K562 (cell line): ENCODE data around the gene MTRFR.

Experiments
- CHCHD3 ChIP-seq: fragments of 250-450 bp; sonication (Bioruptor Pico); IDR thresholded peaks from 2 replicates; pipeline ENCODE4 v2.1.2; 2022; ENCODE audit warnings: mild to moderate bottlenecking
- ERF ChIP-seq: fragments of 450-650 bp; formaldehyde crosslinking; IDR thresholded peaks from 2 replicates; pipeline ENCODE4 v1.4.0; 2020; ENCODE audit warnings: mild to moderate bottlenecking, mixed read lengths
- EZH2 ChIP-seq: IDR thresholded peaks from 2 replicates; pipeline ENCODE4 v1.6.1; 2012; ENCODE audit warnings: low read depth, mild to moderate bottlenecking, inconsistent platforms, low read length, borderline replicate concordance
- JUN ChIP-seq, 2 experiments: sonication (generic) in 1 of 2; formaldehyde crosslinking in 1 of 2; IDR thresholded peaks; 2 replicates each; pipeline versions ENCODE4 v1.6.1 to v1.8.0; 2012 to 2022; ENCODE audit warnings: borderline replicate concordance in 2 of 2, mild to moderate bottlenecking in 2 of 2, improper control_type of control experiment in 1 of 2, low read depth in 1 of 2, low read length in 1 of 2, missing genetic modification reagents in 1 of 2
- NCOR1 ChIP-seq: fragments of 450-650 bp; IDR thresholded peaks from 2 replicates; pipeline ENCODE4 v1.6.1; 2016; ENCODE audit warnings: mild to moderate bottlenecking, moderate library complexity
- POLR2A ChIP-seq: fragments of 450-650 bp; conservative IDR thresholded peaks from 2 replicates; pipeline ENCODE4 v1.6.1; 2016
- SREBF1 ChIP-seq: fragments of 150-350 bp; IDR thresholded peaks from 2 replicates; pipeline ENCODE4 v1.6.1; 2014; ENCODE audit warnings: antibody characterized with exemption, low read depth, low read length, borderline replicate concordance
- ZNF197 ChIP-seq: fragments of 200-800 bp; sonication (Bioruptor generic); IDR thresholded peaks from 2 replicates; pipeline ENCODE4 v1.6.1; 2016; ENCODE audit warnings: low read depth, missing genetic modification characterization, missing compliant biosample characterization
- TF ChIP-seq, protein P1 (sequence below), 3 experiments: IDR thresholded peaks in 2 of 3; conservative IDR thresholded peaks in 1 of 3; 2 replicates each; pipeline ENCODE4 v1.5.1; 2011 to 2012; ENCODE audit warnings: low read length in 3 of 3, mild to moderate bottlenecking in 3 of 3, control low read depth in 2 of 3, improper control_type of control experiment in 1 of 3, inconsistent platforms in 1 of 3, low read depth in 1 of 3, mixed read lengths in 1 of 3, moderate library complexity in 1 of 3; ENCODE audit not compliant: insufficient read depth in 2 of 3
- TF ChIP-seq, protein P2 (sequence below): sonication (generic); formaldehyde crosslinking; IDR thresholded peaks from 2 replicates; pipeline ENCODE4 v1.8.1; 2023; ENCODE audit warnings: mild to moderate bottlenecking, missing genetic modification reagents

DNA sequence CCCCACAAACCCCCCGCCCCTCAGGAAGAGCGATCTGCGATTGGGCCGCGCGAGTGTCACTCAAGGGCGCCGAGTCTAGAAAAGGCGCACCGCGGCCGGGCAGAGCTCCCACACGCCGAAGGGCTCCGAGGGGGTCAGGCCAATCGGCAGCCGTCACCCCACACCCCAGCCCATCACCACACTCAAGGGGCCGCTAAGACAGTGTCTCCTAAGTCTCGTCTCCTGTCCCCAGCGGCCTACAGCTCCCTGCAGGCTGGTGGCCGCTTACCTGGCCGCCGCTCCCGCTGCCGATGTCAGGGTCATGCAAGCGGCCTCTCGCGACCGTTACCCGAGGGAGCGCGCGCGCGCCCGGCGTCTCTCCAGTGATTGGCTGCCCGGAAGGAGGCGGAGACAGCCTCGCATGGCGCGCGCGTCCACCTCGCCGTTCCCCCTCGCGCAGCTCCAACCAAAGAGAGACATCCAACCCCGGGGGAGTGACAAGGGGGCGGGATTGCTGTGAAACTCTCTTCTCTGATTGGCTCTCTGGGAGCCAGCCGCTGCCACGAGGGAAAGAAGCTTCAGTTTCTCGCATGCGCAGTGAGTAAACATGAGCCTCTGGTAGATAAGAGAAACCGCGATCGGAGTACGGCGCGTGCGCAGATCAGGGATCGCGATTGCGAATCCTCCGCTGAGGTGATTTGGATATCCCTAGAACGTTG lies at the start of gene MTRFR, which contains the start of gene MPHOSPH9:
- TF ChIP-seq POLR2A (peak; percentile 100), EZH2 (no peak), CHCHD3 (peak; percentile 90), ZNF197 (CRISPR knock-in tag) (no peak), JUN (IDR thresholded peaks at IDR 0.05; ENCODE audit: borderline replicate concordance, low read depth, low read length) (no peak), JUN (CRISPR knock-in tag; IDR thresholded peaks at IDR 0.05; ENCODE audit: borderline replicate concordance) (0 out of 2 replicates have a peak, but pooled peaks have one; percentile 20), SREBF1 (no peak), NCOR1 (peak; percentile 69), ERF (CRISPR knock-in tag) (peak; percentile 87)
- TF ChIP-seq, protein P1, sequence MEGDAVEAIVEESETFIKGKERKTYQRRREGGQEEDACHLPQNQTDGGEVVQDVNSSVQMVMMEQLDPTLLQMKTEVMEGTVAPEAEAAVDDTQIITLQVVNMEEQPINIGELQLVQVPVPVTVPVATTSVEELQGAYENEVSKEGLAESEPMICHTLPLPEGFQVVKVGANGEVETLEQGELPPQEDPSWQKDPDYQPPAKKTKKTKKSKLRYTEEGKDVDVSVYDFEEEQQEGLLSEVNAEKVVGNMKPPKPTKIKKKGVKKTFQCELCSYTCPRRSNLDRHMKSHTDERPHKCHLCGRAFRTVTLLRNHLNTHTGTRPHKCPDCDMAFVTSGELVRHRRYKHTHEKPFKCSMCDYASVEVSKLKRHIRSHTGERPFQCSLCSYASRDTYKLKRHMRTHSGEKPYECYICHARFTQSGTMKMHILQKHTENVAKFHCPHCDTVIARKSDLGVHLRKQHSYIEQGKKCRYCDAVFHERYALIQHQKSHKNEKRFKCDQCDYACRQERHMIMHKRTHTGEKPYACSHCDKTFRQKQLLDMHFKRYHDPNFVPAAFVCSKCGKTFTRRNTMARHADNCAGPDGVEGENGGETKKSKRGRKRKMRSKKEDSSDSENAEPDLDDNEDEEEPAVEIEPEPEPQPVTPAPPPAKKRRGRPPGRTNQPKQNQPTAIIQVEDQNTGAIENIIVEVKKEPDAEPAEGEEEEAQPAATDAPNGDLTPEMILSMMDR (IDR thresholded peaks at IDR 0.05 in 2 of 3, conservative IDR thresholded peaks at IDR 0.05 in 1 of 3; ENCODE audit: insufficient read depth in 2 of 3, low read depth in 1 of 3, low read length in 3 of 3) = no peak
- TF ChIP-seq, protein P2, sequence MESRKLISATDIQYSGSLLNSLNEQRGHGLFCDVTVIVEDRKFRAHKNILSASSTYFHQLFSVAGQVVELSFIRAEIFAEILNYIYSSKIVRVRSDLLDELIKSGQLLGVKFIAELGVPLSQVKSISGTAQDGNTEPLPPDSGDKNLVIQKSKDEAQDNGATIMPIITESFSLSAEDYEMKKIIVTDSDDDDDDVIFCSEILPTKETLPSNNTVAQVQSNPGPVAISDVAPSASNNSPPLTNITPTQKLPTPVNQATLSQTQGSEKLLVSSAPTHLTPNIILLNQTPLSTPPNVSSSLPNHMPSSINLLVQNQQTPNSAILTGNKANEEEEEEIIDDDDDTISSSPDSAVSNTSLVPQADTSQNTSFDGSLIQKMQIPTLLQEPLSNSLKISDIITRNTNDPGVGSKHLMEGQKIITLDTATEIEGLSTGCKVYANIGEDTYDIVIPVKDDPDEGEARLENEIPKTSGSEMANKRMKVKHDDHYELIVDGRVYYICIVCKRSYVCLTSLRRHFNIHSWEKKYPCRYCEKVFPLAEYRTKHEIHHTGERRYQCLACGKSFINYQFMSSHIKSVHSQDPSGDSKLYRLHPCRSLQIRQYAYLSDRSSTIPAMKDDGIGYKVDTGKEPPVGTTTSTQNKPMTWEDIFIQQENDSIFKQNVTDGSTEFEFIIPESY (CRISPR knock-in tag) = peak; percentile 10; the same call in 1 of the 2 replicates
